Esophagus squamous epithelium (tissue), 5 donors: Measurements from ENCODE around the gene KLHL2. TPM values are rescaled to one million over a fixed set of nuclear protein-coding genes. Genes with fewer than 3 reads are reported as not detected.

Source experiments
- DNase-seq: peaks from one replicate; lab custom pipeline; 2025; lab: John Stamatoyannopoulos, UW
- H3K27ac ChIP-seq, 4 donors: fragments of 200-600 bp; sonication (generic); one replicate each; pipeline ENCODE4 v1.5.1; 2016 to 2019; ENCODE audit warnings: mild to moderate bottlenecking in 1 of 4
- H3K27me3 ChIP-seq, 4 donors: fragments of 200-600 bp; sonication (generic); 1 replicate in 3 of 4; 2 replicates in 1 of 4; pipeline versions ENCODE4 v1.5.1 to v1.6.0; 2017 to 2021; ENCODE audit warnings: antibody characterized with exemption in 1 of 4
- H3K36me3 ChIP-seq, 3 donors: fragments of 200-600 bp; sonication (generic); one replicate each; pipeline ENCODE4 v1.5.1; 2016 to 2019
- H3K4me1 ChIP-seq, 3 donors: fragments of 200-600 bp; sonication (generic); one replicate each; pipeline ENCODE4 v1.5.1; 2017 to 2019
- H3K4me3 ChIP-seq, 4 donors: fragments of 200-600 bp; sonication (generic); 1 replicate in 3 of 4; 2 replicates in 1 of 4; pipeline ENCODE4 v1.5.1; 2016 to 2019; ENCODE audit warnings: mild to moderate bottlenecking in 2 of 4, moderate library complexity in 1 of 4
- H3K9me3 ChIP-seq, 3 donors: fragments of 200-600 bp; sonication (generic); one replicate each; pipeline ENCODE4 v1.5.1; 2016 to 2019
- POLR2A ChIP-seq, 4 donors: fragments of 450-650 bp; IDR thresholded peaks; one replicate each; pipeline ENCODE4 v1.6.1; 2017; ENCODE audit warnings: antibody characterized with exemption in 4 of 4, mild to moderate bottlenecking in 4 of 4, moderate library complexity in 3 of 4
- WGBS, 2 donors: methylation state at CpG; one replicate each; pipeline ENCODE4 v1.1.5; 2018; 5-methylcytosine and 5-hydroxymethylcytosine counted together
- intact Hi-C: fragments of 100-400 bp; cut with DNase I; formaldehyde crosslinking; loops from one replicate; pipeline ENCODE4 v1.15.0; 2022
- total RNA-seq, 4 donors: library from RNA; depleted of rRNA; stranded (reverse); fragments of >200 nt; gene quantifications; one replicate each; pipeline ENCODE4 v1.1.0, GENCODE V29; 2016
- TF ChIP-seq, protein P1 (sequence below), 6 experiments: fragments of 450-650 bp in 4 of 6; fragments of 200-600 bp in 2 of 6; sonication (generic) in 2 of 6; IDR thresholded peaks; one replicate each; pipeline ENCODE4 v1.5.1; 2016 to 2019; ENCODE audit warnings: antibody characterized with exemption in 6 of 6, mild to moderate bottlenecking in 4 of 6, moderate library complexity in 4 of 6
- donor health status: DM: yes; HTN: yes; CAD: no.

KLHL2 gene
- total RNA-seq, 4 donors from 2014 or later = 25.6 to 44.3 (median 30.8) TPM

DNA sequence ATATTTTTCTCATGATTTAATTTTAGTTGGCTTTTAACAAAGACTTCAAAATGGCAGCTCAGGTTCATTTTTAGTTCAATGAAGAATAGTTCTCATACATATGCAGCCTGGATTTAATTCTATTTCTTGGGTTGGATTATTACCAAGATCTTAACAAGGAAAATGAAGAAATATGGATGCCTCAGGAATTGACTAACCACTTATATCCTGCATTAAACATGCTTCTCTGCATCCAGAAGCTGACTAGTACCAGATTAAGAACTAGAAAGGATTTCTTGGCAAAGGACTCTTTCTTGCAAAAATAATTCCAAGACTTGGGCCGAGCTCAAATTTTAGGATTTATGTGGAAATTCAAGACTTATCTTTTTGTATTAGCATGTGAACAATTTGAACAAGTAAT is 5.6 kb upstream of the KLHL2 start:
- no peak overlapping the region for H3K4me3 ChIP-seq
- H3K27ac ChIP-seq = no peak overlapping the region
- no peaks in the 10 kb centered on the region for H3K36me3 ChIP-seq
- no peaks in the 10 kb centered on the region for H3K9me3 ChIP-seq
- 62 to 65% methylated on average over 1 of the region's 1 CpG for WGBS, 2 donors
- intact Hi-C loops = no loop called here
- no peak for TF ChIP-seq POLR2A (IDR thresholded peaks at IDR 0.05)
- TF ChIP-seq, protein P1, sequence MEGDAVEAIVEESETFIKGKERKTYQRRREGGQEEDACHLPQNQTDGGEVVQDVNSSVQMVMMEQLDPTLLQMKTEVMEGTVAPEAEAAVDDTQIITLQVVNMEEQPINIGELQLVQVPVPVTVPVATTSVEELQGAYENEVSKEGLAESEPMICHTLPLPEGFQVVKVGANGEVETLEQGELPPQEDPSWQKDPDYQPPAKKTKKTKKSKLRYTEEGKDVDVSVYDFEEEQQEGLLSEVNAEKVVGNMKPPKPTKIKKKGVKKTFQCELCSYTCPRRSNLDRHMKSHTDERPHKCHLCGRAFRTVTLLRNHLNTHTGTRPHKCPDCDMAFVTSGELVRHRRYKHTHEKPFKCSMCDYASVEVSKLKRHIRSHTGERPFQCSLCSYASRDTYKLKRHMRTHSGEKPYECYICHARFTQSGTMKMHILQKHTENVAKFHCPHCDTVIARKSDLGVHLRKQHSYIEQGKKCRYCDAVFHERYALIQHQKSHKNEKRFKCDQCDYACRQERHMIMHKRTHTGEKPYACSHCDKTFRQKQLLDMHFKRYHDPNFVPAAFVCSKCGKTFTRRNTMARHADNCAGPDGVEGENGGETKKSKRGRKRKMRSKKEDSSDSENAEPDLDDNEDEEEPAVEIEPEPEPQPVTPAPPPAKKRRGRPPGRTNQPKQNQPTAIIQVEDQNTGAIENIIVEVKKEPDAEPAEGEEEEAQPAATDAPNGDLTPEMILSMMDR (IDR thresholded peaks at IDR 0.05) = no peak
- no peak for DNase-seq
- H3K4me1 ChIP-seq = peaks cover 9 to 49% (median 15%) of the 10 kb centered on the region in 3 donors
- no peaks in the 10 kb centered on the region for H3K27me3 ChIP-seq

DNA sequence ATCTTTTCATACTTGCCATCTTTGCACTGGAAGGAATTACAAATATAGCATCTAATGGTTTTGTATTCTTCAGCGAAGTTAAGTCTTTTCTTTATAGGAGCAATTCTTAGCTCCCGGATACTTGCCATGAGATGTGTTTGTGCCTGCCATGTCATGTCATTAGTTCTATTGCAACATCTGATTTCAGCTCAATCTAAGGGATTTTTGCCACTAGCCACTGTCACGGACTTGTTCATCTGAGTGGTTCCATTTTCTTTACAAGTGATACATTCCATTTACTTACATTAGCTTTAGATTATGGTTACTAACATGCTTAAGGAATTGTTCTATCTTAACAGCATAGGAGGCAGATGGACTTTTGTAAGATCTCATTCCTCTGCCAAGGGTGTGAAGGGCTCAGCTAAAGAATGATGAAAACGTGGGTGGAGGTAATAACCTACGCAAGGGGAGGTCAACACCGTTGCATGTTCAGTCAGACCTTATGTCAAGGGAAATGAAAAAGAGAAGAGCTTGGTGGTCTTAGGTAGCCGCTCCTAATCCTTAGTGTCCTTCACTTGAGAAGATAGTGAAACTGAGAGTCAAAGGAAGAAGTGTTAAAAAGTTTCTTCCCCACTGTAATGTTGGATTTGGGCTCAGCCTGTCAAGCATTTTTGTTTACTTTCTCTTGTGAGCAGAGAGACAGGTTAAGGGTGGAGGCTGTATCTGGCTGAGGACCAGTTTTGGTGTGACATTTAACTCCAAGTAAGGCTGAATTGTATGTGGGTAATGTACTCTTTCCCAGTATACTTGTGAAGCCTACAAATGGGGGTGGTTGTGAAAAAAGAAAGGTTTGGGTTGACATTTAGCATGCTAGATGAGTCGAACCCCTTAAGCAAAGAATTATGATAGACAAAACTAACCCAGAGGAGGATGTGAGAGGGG is 3.6 kb upstream of the KLHL2 start:
- TF ChIP-seq, protein P1 (IDR thresholded peaks at IDR 0.05) = no peak
- no peak for TF ChIP-seq POLR2A (IDR thresholded peaks at IDR 0.05)
- H3K4me3 ChIP-seq = peak overlapping the region in 2 of 4 donors; percentile 9 to 10

DNA sequence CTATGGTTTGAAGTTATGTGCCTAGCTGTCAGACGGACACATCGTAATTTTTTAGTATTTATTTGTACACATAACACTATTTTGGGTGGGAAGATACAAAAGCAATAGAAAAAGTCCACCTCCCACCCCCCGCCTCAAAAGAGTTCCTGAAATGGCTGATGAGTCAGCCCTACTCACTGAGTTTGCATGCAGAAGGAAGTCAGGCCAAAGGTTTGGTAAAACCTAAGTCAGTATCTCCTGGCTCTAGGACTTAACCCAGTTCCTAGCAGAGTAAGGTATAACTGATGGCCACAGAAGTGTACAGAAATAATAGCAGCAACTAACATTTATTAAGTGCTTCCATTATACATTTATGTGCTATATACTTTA is 2.9 kb upstream of the KLHL2 start:
- intact Hi-C loops = no loop called here
- Histone ChIP-seq H3K9me3 (no peaks in the 10 kb centered on the region), H3K36me3 (no peaks in the 10 kb centered on the region), H3K4me3 (no peak overlapping the region), H3K4me1 (peaks cover 9 to 61% (median 20%) of the 10 kb centered on the region in 3 donors), H3K27ac (peak overlapping the region; percentile 16 to 78 (median 70)), H3K27me3 (no peaks in the 10 kb centered on the region)
- no peak for DNase-seq
- WGBS, 2 donors = 58 to 63% methylated on average over 3 of the region's 3 CpGs
- no peak for TF ChIP-seq POLR2A (IDR thresholded peaks at IDR 0.05)
- TF ChIP-seq, protein P1 (IDR thresholded peaks at IDR 0.05) = no peak

More for the DNA sequence above, 3.6 kb upstream of the KLHL2 start:
- peaks cover 9 to 60% (median 18%) of the 10 kb centered on the region in 3 donors for H3K4me1 ChIP-seq
- no peak for DNase-seq
- no peaks in the 10 kb centered on the region for H3K27me3 ChIP-seq
- intact Hi-C loops = no loop called here
- no peaks in the 10 kb centered on the region for H3K9me3 ChIP-seq
- peak overlapping the region; percentile 16 to 78 (median 70) for H3K27ac ChIP-seq
- 44 to 54% methylated on average over 8 of the region's 8 CpGs for WGBS, 2 donors
- H3K36me3 ChIP-seq = no peaks in the 10 kb centered on the region

DNA sequence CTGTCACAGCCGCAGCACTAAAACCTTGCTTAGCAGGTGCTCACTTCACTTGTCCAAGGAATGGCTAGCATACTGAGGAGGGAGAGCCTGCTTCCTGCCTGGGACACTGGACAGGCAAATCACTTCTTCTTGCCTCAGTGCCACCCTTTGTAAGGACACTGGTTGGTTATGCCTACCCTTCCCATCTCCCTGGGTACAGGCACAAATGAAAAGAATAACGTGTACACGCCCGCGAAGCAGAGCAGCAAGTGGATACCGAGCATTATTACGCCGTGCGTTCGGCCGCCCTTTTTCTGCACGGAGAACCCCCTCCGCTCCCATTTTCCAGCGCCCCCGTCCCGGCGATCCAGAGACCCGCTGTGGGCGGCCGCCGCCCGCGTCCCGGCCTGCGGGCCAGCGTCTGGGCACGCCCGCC is 338 bp upstream of the KLHL2 start:
- H3K27ac ChIP-seq = peak overlapping the region; percentile 81 to 95 (median 93)
- no peaks in the 10 kb centered on the region for H3K36me3 ChIP-seq
- intact Hi-C loops = loop anchor here (5.0 kb wide), 1 partner anchor 120 kb away; the partner anchor contains the start of gene MSMO1
- no peaks in the 10 kb centered on the region for H3K9me3 ChIP-seq
- H3K27me3 ChIP-seq = no peaks in the 10 kb centered on the region
- 0% methylated on average over 3 to 11 of the region's 28 CpGs for WGBS, 2 donors
- TF ChIP-seq, protein P1 (IDR thresholded peaks at IDR 0.05) = no peak
- TF ChIP-seq POLR2A (IDR thresholded peaks at IDR 0.05) = no peak
- peak overlapping the region; percentile 81 to 96 (median 96) for H3K4me3 ChIP-seq
- DNase-seq = no peak
- peaks cover 9 to 60% (median 23%) of the 10 kb centered on the region in 3 donors for H3K4me1 ChIP-seq

DNA sequence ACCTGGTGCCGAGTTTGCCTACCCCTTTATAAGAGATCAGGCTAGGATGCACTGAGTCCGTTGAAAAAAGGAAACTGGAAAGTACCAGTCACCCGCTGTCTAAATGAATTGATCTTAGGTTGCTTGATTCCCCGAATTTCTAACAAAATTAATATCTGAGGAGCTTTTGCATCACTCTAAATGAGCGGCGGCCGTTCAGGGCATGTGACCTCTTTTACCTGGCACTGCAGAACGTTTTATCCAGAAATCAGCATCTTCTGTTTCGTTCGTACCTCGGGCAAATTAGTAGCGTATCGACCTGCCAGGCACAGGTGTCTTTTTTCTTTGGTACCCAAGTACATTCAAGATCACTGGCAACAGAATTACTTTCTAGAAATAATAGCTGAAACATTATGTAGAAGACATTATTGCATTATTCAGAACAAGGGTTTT is 876 bp downstream of the KLHL2 start:
- intact Hi-C loops = loop anchor here (5.0 kb wide), 1 partner anchor 119 kb away; the partner anchor contains the start of gene MSMO1
- no peak for DNase-seq
- WGBS, 2 donors = 8 to 14% methylated on average over 13 of the region's 13 CpGs
- no peak for TF ChIP-seq POLR2A (IDR thresholded peaks at IDR 0.05)
- TF ChIP-seq, protein P1 (IDR thresholded peaks at IDR 0.05) = no peak
- H3K4me1 ChIP-seq = peaks cover 9 to 57% (median 23%) of the 10 kb centered on the region in 3 donors
- H3K36me3 ChIP-seq = no peaks in the 10 kb centered on the region
- H3K4me3 ChIP-seq = peak overlapping the region; percentile 81 to 96 (median 96)
- H3K9me3 ChIP-seq = no peaks in the 10 kb centered on the region
- no peaks in the 10 kb centered on the region for H3K27me3 ChIP-seq
- H3K27ac ChIP-seq = peak overlapping the region; percentile 81 to 95 (median 93)
